Keratinocyte (primary cell): ENCODE data around the gene GPRC5C. TPM values are rescaled to one million over a fixed set of nuclear protein-coding genes. Genes with fewer than 3 reads are reported as not detected.

ENCODE experiments used
- DNase-seq: peaks from one replicate; pipeline ENCODE4 v3.0.0-alpha.2; 2011; ENCODE audit warnings: low read depth, missing footprints, low spot score
- FAIRE-seq: peaks from 2 replicates; lab custom pipeline; 2011; peaks lifted over from hg19 to GRCh38; lab: Jason Lieb, UNC
- H2AFZ ChIP-seq: 2 replicates; pipeline ENCODE4 v1.6.0; 2012; ENCODE audit warnings: low read length, control low read depth, inconsistent platforms; ENCODE audit not compliant: control insufficient read depth
- H3K27ac ChIP-seq: 2 replicates; pipeline ENCODE4 v1.5.1; 2011; ENCODE audit warnings: low read length; ENCODE audit not compliant: control insufficient read depth, insufficient read depth
- H3K27me3 ChIP-seq: 3 replicates; pipeline ENCODE4 v1.6.0; 2011; ENCODE audit warnings: low read length; ENCODE audit not compliant: control insufficient read depth, insufficient read depth; ENCODE audit errors: extremely low read depth
- H3K36me3 ChIP-seq, 2 experiments: 2 replicates in 1 of 2; 3 replicates in 1 of 2; pipeline ENCODE4 v1.5.1; 2011; ENCODE audit warnings: low read length in 2 of 2, mild to moderate bottlenecking in 1 of 2; ENCODE audit not compliant: control insufficient read depth in 2 of 2, insufficient read depth in 2 of 2; ENCODE audit errors: extremely low read depth in 1 of 2
- H3K4me1 ChIP-seq: 3 replicates; pipeline ENCODE4 v1.5.1; 2011; ENCODE audit warnings: low read length; ENCODE audit not compliant: control insufficient read depth, insufficient read depth; ENCODE audit errors: extremely low read depth
- H3K4me2 ChIP-seq: 3 replicates; pipeline ENCODE4 v1.6.0; 2011; ENCODE audit warnings: low read depth, low read length; ENCODE audit not compliant: control insufficient read depth, insufficient read depth; ENCODE audit errors: extremely low read depth
- H3K4me3 ChIP-seq, 3 experiments: fragments of 200-600 bp in 1 of 3; sonication (generic) in 1 of 3; 2 replicates in 2 of 3; 3 replicates in 1 of 3; pipeline ENCODE4 v1.5.1; 2011 to 2016; ENCODE audit warnings: low read length in 3 of 3, mild to moderate bottlenecking in 3 of 3, control low read depth in 2 of 3, inconsistent platforms in 1 of 3, low read depth in 1 of 3, mixed read lengths in 1 of 3, mixed run types in 1 of 3, moderate library complexity in 1 of 3; ENCODE audit not compliant: control insufficient read depth in 2 of 3, insufficient read depth in 2 of 3; ENCODE audit errors: extremely low read depth in 1 of 3
- H3K79me2 ChIP-seq: 2 replicates; pipeline ENCODE4 v1.6.0; 2012; ENCODE audit warnings: low read length; ENCODE audit not compliant: control insufficient read depth, insufficient read depth
- H3K9ac ChIP-seq: 3 replicates; pipeline ENCODE4 v1.6.0; 2011; ENCODE audit warnings: low read length; ENCODE audit not compliant: control insufficient read depth, insufficient read depth; ENCODE audit errors: extremely low read depth
- H3K9me1 ChIP-seq: 3 replicates; pipeline ENCODE4 v1.6.0; 2011; ENCODE audit warnings: low read length; ENCODE audit not compliant: control insufficient read depth, insufficient read depth; ENCODE audit errors: extremely low read depth
- H3K9me3 ChIP-seq: 2 replicates; pipeline ENCODE4 v1.5.1; 2012; ENCODE audit warnings: low read depth, low read length; ENCODE audit not compliant: control insufficient read depth
- H4K20me1 ChIP-seq: 3 replicates; pipeline ENCODE4 v1.6.0; 2011; ENCODE audit warnings: low read length; ENCODE audit not compliant: control insufficient read depth, insufficient read depth; ENCODE audit errors: extremely low read depth
- CTCF ChIP-seq, 3 experiments: IDR thresholded peaks in 1 of 3; conservative IDR thresholded peaks in 1 of 3; optimal IDR thresholded peaks in 1 of 3; 2 replicates in 2 of 3; 3 replicates in 1 of 3; pipeline versions ENCODE3 to v1.5.1; 2011; ENCODE audit warnings: low read length in 3 of 3, mild to moderate bottlenecking in 3 of 3, moderate library complexity in 2 of 3, control low read depth in 1 of 3, inconsistent platforms in 1 of 3; ENCODE audit not compliant: insufficient read depth in 2 of 3; ENCODE audit errors: extremely low read depth in 1 of 3
- EZH2 ChIP-seq: IDR thresholded peaks from one replicate; pipeline ENCODE4 v1.6.1; 2012; ENCODE audit warnings: inconsistent platforms, mild to moderate bottlenecking, low read length, moderate library complexity
- dilution Hi-C: fragments of 300-500 bp; cut with MboI; formaldehyde crosslinking; loops from one replicate; pipeline ENCODE4 v1.7.0; 2020; ENCODE audit warnings: low sequenced_read_pairs; ENCODE audit not compliant: extremely low pct_ligation_motif_present
- polyA plus RNA-seq, 5 experiments: library from polyadenylated mRNA; depleted of rRNA in 3 of 5; stranded (reverse) in 3 of 5; stranded (forward) in 1 of 5; unstranded in 1 of 5; fragments of >200 nt; gene quantifications; 1 replicate in 1 of 5; 2 replicates in 3 of 5; 3 replicates in 1 of 5; pipeline versions ENCODE4 v1.2.1 to v1.2.3, GENCODE V29; 2011 to 2012; ENCODE audit warnings: missing spikeins in 2 of 5, low read depth in 1 of 5, low replicate concordance in 1 of 5

GPRC5C gene
- polyA plus RNA-seq, 1 donor (not counting 4 experiments of a cell fraction or from before 2014, with no cell fraction given) = 24.2 TPM

DNA sequence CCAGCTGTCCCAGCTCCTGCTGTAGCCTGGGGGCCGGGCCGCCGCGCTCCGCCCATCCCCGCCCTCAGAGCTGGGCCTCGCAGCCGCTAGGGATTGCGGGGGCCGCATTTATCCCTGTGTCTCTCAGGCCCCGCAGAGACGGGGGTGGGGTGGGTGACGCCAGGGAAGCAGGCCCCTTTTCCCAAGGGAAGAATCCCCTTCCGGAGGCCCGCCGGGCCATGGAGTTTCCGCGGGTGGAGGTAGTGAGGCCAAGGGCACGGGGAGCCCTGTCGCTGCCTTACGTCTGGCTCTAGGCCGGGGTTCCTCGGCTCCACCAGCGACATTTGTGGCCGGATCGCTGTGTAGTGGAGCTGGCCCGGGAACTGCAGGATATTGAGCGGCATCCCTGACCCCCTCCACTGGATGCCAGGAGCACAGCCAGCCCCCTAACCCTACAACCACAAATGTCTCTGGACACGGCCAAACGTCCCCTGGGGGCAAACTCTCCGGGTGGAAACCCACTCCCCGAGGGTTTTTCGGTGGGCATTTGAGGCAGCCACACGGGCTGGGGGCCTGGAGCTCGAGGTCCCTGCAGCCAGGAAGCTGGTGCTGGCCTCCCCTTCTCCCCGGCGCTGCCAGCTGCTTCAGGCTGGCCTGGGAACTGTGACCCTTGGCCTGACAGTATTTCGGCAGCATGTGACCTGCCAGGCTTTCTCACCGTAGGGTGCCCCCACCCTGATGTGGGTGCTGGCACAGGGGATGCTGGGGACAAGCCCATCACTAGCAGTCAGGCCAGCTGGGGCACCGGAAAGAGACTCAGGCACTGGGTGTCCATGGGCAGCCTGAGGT is 22.5 kb downstream of the GPRC5C start:
- Histone ChIP-seq H3K9ac (peak overlapping the region; percentile 30), H4K20me1 (no peaks in the 10 kb centered on the region), H3K9me1 (no peaks in the 10 kb centered on the region), H3K4me2 (peak overlapping the region; percentile 72), H2AFZ (peak overlapping the region; percentile 71), H3K36me3 (peaks cover 0 to under 1% of the 10 kb centered on the region in 2 experiments), H3K9me3 (no peaks in the 10 kb centered on the region), H3K27me3 (peaks cover 28% of the 10 kb centered on the region), H3K4me3 (peak overlapping the region; percentile 26 to 46 (median 26)), H3K27ac (no peak overlapping the region), H3K79me2 (no peaks in the 10 kb centered on the region), H3K4me1 (peaks cover 10% of the 10 kb centered on the region)
- DNase-seq (no peak), FAIRE-seq (no peak)
- dilution Hi-C loops = no loop called here
- TF ChIP-seq EZH2 (no peak), CTCF (optimal IDR thresholded peaks at IDR 0.05 in 1 of 3, IDR thresholded peaks at IDR 0.05 in 1 of 3, conservative IDR thresholded peaks at IDR 0.05 in 1 of 3; ENCODE audit: extremely low read depth in 1 of 3, insufficient read depth in 2 of 3, low read length in 3 of 3) (no peak)

DNA sequence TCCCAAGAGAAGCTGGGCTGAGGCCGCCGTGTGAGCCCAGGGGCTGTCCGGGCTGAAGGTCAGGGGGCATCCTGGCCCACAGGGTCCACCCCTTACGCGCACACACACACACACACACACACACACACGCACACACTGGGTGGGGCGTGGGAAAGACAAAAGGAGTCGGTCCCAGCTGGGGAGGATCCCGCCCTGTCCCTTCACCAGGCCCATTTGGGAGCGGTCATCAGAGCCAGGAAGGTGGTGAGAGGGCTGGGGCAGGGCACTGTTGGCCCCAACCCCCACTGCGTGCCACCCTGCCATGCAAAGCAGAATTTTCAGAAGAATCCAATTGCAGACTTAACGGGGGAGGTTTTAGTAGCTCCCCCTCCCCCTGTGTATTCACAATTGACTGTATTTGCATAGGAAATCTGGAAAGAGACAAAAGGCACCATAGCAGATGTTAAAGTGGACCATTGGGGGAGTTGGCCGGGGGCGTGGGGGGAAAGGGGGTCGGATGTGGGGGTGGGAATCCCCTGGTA is 23.2 kb downstream of the GPRC5C start:
- no peak for TF ChIP-seq EZH2
- Histone ChIP-seq H3K4me3 (no peak overlapping the region), H2AFZ (no peak overlapping the region), H4K20me1 (no peaks in the 10 kb centered on the region), H3K36me3 (no peaks in the 10 kb centered on the region), H3K27me3 (peaks cover 28% of the 10 kb centered on the region), H3K4me1 (peaks cover 10% of the 10 kb centered on the region), H3K79me2 (no peaks in the 10 kb centered on the region), H3K27ac (no peak overlapping the region), H3K9me1 (no peaks in the 10 kb centered on the region), H3K4me2 (no peak overlapping the region), H3K9me3 (no peaks in the 10 kb centered on the region), H3K9ac (no peak overlapping the region)
- FAIRE-seq (no peak), DNase-seq (no peak)
- dilution Hi-C loops = no loop called here
